A673 (cell line): ENCODE measurements around the gene BHLHA9. TPM values are rescaled to one million over a fixed set of nuclear protein-coding genes. Genes with fewer than 3 reads are reported as not detected.
A peak's percentile ranks its signal among the peaks of the same experiment; 100 is the strongest.

Experiments used
- BruUV-seq: library from RNA; stranded (reverse); fragments of 400-500 nt; replicated peaks from 2 replicates; lab custom pipeline; 2021; lab: Mats Ljungman, UMichigan
- CTCF ChIA-PET: fragments of 300-600 bp; sonication (Branson Sonifier 250); formaldehyde crosslinking; loops from one replicate; lab custom pipeline; 2022; ENCODE audit warnings: antibody characterized with exemption; lab: Charles Lee
- POLR2A ChIA-PET: fragments of 300-600 bp; sonication (Branson Sonifier 250); formaldehyde crosslinking; loops from one replicate; lab custom pipeline; 2022; ENCODE audit warnings: antibody characterized with exemption; ENCODE audit not compliant: low non-redundant PET; lab: Charles Lee
- DNase-seq: peaks from one replicate; pipeline ENCODE4 v3.0.0-alpha.2; 2015; ENCODE audit warnings: low spot score
- H3K27ac ChIP-seq: fragments of 200-600 bp; sonication (generic); 2 replicates; pipeline ENCODE4 v1.5.1; 2016; ENCODE audit warnings: mixed run types, low read depth, mild to moderate bottlenecking, mixed read lengths, antibody characterized with exemption, low read length; ENCODE audit not compliant: poor library complexity, severe bottlenecking
- H3K27me3 ChIP-seq: fragments of 200-600 bp; sonication (generic); replicated peaks from 2 replicates; pipeline ENCODE4 v1.6.1; 2017; ENCODE audit warnings: mixed run types, low read depth, mild to moderate bottlenecking, mixed read lengths, antibody characterized with exemption, low read length; ENCODE audit not compliant: insufficient read depth, poor library complexity
- H3K36me3 ChIP-seq: fragments of 200-600 bp; sonication (generic); 2 replicates; pipeline ENCODE4 v1.6.1; 2016; ENCODE audit warnings: mixed run types, mild to moderate bottlenecking, mixed read lengths, antibody characterized with exemption, low read length; ENCODE audit not compliant: insufficient read depth, poor library complexity, severe bottlenecking
- H3K4me1 ChIP-seq: fragments of 200-600 bp; sonication (generic); 2 replicates; pipeline ENCODE4 v1.6.1; 2017; ENCODE audit warnings: mixed run types, mild to moderate bottlenecking, mixed read lengths, antibody characterized with exemption, low read length; ENCODE audit not compliant: insufficient read depth, poor library complexity, severe bottlenecking
- H3K4me3 ChIP-seq: fragments of 200-600 bp; sonication (generic); 2 replicates; pipeline ENCODE4 v1.5.1; 2016; ENCODE audit warnings: low read depth, mixed run types, mild to moderate bottlenecking, mixed read lengths, low read length; ENCODE audit not compliant: poor library complexity, severe bottlenecking
- H3K9me3 ChIP-seq: fragments of 200-600 bp; sonication (generic); 2 replicates; pipeline ENCODE4 v1.6.1; 2016; ENCODE audit warnings: mixed run types, low read depth, mild to moderate bottlenecking, mixed read lengths, antibody characterized with exemption, low read length; ENCODE audit not compliant: poor library complexity, severe bottlenecking
- EZH2 ChIP-seq: fragments of 200-600 bp; sonication (generic); IDR thresholded peaks from 2 replicates; pipeline ENCODE4 v1.6.1; 2017; ENCODE audit warnings: borderline replicate concordance, low read depth, mild to moderate bottlenecking, mixed read lengths, antibody characterized with exemption, low read length; ENCODE audit not compliant: poor library complexity, severe bottlenecking
- intact Hi-C: fragments of 100-400 bp; cut with micrococcal nuclease; formaldehyde crosslinking; loops from one replicate; pipeline ENCODE4 v1.10.0; 2022; ENCODE audit not compliant: unreplicated experiment
- total RNA-seq: library from RNA; stranded (reverse); gene quantifications from 2 replicates; pipeline ENCODE4 v1.2.3, GENCODE V29; 2021
- TF ChIP-seq, protein P1 (sequence below): fragments of 300-800, 200-600 bp; sonication (generic); conservative IDR thresholded peaks from 2 replicates; pipeline ENCODE4 v1.5.1; 2017; ENCODE audit warnings: low read depth, mild to moderate bottlenecking, antibody characterized with exemption, low read length, moderate library complexity, mixed read lengths

Gene BHLHA9
- total RNA-seq, 1 experiment from 2014 or later: not detected

DNA sequence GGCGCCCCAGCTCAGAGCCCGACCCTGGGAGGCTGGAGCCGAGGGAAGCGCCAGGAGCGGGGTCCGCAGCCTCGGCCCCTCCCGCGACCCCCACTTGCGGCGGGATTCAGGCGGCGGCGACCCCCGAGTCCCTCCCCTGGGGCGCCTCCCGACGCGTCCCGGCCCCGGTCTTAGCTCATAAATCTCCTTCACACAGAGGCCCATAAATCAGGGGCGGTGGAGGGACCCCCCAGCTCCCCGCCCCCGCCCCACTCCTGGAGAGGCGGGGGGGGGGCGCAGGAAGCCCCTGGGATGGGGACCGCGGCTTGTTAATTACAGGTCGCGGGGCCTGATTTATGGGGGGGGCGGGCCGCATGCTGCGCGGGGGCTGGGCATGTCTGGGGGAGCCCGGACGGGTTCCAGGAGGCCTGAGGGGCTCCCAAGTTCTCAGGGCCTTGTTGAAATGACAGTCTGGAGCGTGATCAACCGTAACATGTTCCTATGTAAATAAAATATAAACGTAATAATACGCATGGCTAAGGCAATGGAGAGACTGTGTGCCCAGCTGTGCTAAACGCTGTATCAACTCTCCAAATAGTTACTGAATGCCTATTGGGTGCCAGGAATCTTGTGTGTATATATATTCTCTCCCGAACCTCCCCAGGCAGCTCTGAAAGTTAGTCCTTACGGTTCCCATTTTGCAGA lies 10.0 kb upstream of the BHLHA9 start:
- CTCF ChIA-PET: interaction anchor here (0.6 to 1.4 kb wide), 4 partner anchors 72 to 389 kb away, joined by 3 to 9 read pairs (median 4); partner anchors contain the start of gene INPP5K
- no TSS peak for BruUV-seq
- intact Hi-C loops: no loop called here
- Histone ChIP-seq H3K36me3 (no peaks in the 10 kb centered on the region), H3K9me3 (no peaks in the 10 kb centered on the region), H3K4me1 (peaks cover 3% of the 10 kb centered on the region), H3K4me3 (peak overlapping the region; percentile 62), H3K27ac (no peak overlapping the region), H3K27me3 (no peaks in the 10 kb centered on the region)
- no peak for DNase-seq
- TF ChIP-seq EZH2: no peak
- TF ChIP-seq, protein P1, sequence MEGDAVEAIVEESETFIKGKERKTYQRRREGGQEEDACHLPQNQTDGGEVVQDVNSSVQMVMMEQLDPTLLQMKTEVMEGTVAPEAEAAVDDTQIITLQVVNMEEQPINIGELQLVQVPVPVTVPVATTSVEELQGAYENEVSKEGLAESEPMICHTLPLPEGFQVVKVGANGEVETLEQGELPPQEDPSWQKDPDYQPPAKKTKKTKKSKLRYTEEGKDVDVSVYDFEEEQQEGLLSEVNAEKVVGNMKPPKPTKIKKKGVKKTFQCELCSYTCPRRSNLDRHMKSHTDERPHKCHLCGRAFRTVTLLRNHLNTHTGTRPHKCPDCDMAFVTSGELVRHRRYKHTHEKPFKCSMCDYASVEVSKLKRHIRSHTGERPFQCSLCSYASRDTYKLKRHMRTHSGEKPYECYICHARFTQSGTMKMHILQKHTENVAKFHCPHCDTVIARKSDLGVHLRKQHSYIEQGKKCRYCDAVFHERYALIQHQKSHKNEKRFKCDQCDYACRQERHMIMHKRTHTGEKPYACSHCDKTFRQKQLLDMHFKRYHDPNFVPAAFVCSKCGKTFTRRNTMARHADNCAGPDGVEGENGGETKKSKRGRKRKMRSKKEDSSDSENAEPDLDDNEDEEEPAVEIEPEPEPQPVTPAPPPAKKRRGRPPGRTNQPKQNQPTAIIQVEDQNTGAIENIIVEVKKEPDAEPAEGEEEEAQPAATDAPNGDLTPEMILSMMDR: no peak
- POLR2A ChIA-PET: interaction anchor here (0.6 to 0.7 kb wide), 3 partner anchors 11 to 133 kb away, joined by 3 to 11 read pairs (median 6); no protein-coding TSS in a partner anchor

DNA sequence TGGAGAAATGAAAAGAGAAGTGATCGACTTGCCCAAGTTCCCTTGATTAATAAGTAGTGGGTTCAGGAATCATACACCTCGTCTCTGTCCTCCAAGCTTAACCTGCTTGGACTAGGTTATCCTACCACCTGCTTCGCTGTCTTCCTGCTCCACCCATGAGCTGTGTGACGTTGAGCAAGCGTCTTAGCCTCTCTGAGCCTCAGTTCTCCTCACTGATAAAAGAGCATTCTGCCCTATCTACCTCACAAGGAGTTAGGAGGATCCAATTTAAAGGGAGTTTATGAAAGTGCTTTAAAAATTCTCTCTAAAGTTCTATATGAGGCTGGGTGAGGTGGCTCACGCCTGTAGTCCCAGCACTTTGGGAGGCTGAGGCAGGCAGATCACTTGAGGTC lies 9.5 kb upstream of the BHLHA9 start:
- H3K36me3 ChIP-seq: no peaks in the 10 kb centered on the region
- no peak overlapping the region for H3K27ac ChIP-seq
- H3K27me3 ChIP-seq: no peaks in the 10 kb centered on the region
- intact Hi-C loops: no loop called here
- H3K4me1 ChIP-seq: peaks cover 3% of the 10 kb centered on the region
- CTCF ChIA-PET: interaction anchor here (0.6 to 1.4 kb wide), 2 partner anchors 183 to 256 kb away, joined by 3 to 6 read pairs; partner anchors contain the start of gene INPP5K
- H3K4me3 ChIP-seq: no peak overlapping the region
- H3K9me3 ChIP-seq: no peaks in the 10 kb centered on the region
- no TSS peak for BruUV-seq
- POLR2A ChIA-PET: no interaction called here
- DNase-seq: no peak
- TF ChIP-seq, protein P1: no peak
- TF ChIP-seq EZH2: no peak

DNA sequence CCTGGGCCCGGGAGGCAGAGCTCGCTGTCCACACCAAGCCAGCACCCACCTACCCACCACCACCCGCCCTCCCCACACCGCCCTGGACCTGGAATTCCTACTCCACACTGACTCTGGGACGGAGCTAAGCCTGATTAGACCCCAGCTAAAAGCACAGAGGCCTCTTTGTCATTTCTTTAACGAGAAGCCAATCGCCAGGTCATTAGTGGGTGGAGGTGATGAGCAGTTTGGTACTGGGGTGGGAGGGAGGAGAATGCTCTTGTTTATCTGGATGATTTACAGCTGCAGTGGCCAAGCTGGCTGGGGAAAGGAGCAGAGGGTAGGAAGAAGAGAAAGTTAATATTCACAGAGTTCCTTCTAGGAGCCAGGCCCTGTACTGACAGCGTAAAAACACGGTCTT lies 6.0 kb upstream of the BHLHA9 start:
- Histone ChIP-seq H3K36me3 (no peaks in the 10 kb centered on the region), H3K27me3 (no peaks in the 10 kb centered on the region), H3K9me3 (no peaks in the 10 kb centered on the region), H3K4me3 (no peak overlapping the region), H3K4me1 (peaks cover 13% of the 10 kb centered on the region), H3K27ac (no peak overlapping the region)
- no peak for TF ChIP-seq EZH2
- TF ChIP-seq, protein P1: no peak
- CTCF ChIA-PET: interaction anchor here (0.5 kb wide), 1 partner anchor 1662 kb away, joined by 6 read pairs; no protein-coding TSS in a partner anchor
- no TSS peak for BruUV-seq
- POLR2A ChIA-PET: no interaction called here
- intact Hi-C loops: no loop called here
- no peak for DNase-seq
